CD14-positive monocyte (primary cell): ENCODE measurements around the gene CMTM6. TPM values are rescaled to one million over a fixed set of nuclear protein-coding genes. Genes with fewer than 3 reads are reported as not detected.
A peak's percentile ranks its signal among the peaks of the same experiment; 100 is the strongest.

Source experiments
- DNase-seq, 3 donors: peaks; one replicate each; pipeline ENCODE4 v3.0.0-alpha.2; 2011 to 2022
- H2AFZ ChIP-seq: 2 replicates; pipeline ENCODE4 v1.6.0; 2012; ENCODE audit warnings: mild to moderate bottlenecking, low read depth, low read length, inconsistent platforms; ENCODE audit not compliant: insufficient read depth, poor library complexity, severe bottlenecking
- H3K27ac ChIP-seq, 2 donors: 1 replicate in 1 of 2; 2 replicates in 1 of 2; pipeline ENCODE4 v1.5.1; 2012 to 2013; ENCODE audit warnings: low read length in 2 of 2, control low read depth in 1 of 2, inconsistent platforms in 1 of 2, low read depth in 1 of 2, mild to moderate bottlenecking in 1 of 2
- H3K27me3 ChIP-seq, 2 donors: one replicate each; pipeline versions ENCODE4 v1.6.0 to v1.6.1; 2011 to 2013; ENCODE audit warnings: low read length in 2 of 2; ENCODE audit not compliant: control insufficient read depth in 2 of 2, insufficient read depth in 2 of 2
- H3K36me3 ChIP-seq, 2 donors: replicated peaks in 1 of 2; 1 replicate in 1 of 2; 2 replicates in 1 of 2; pipeline versions ENCODE4 v1.5.1 to v1.6.1; 2012 to 2013; ENCODE audit warnings: low read length in 2 of 2, control low read depth in 1 of 2, inconsistent platforms in 1 of 2, mild to moderate bottlenecking in 1 of 2; ENCODE audit not compliant: insufficient read depth in 2 of 2, control insufficient read depth in 1 of 2
- H3K4me1 ChIP-seq, 2 donors: 1 replicate in 1 of 2; 2 replicates in 1 of 2; pipeline versions ENCODE4 v1.5.1 to v1.6.1; 2012 to 2013; ENCODE audit warnings: low read length in 2 of 2, control low read depth in 1 of 2, inconsistent platforms in 1 of 2, mild to moderate bottlenecking in 1 of 2, moderate library complexity in 1 of 2; ENCODE audit not compliant: insufficient read depth in 2 of 2, control insufficient read depth in 1 of 2
- H3K4me2 ChIP-seq: replicated peaks from 2 replicates; pipeline ENCODE3; 2012; ENCODE audit warnings: low read length, moderate library complexity, mild to moderate bottlenecking; ENCODE audit not compliant: poor library complexity, severe bottlenecking; ENCODE audit errors: extremely low read depth
- H3K4me3 ChIP-seq, 3 experiments: fragments of 200-600 bp in 1 of 3; sonication (generic) in 1 of 3; replicated peaks in 1 of 3; 1 replicate in 2 of 3; 2 replicates in 1 of 3; pipeline ENCODE4 v1.5.1; 2011 to 2013; ENCODE audit warnings: low read length in 3 of 3, mild to moderate bottlenecking in 3 of 3, control low read depth in 2 of 3, low read depth in 2 of 3, inconsistent platforms in 1 of 3, moderate library complexity in 1 of 3
- H3K79me2 ChIP-seq: 2 replicates; pipeline ENCODE4 v1.6.0; 2012; ENCODE audit warnings: mild to moderate bottlenecking, control low read depth, inconsistent platforms, low read length, moderate library complexity; ENCODE audit not compliant: insufficient read depth
- H3K9ac ChIP-seq: 2 replicates; pipeline ENCODE4 v1.6.0; 2017; ENCODE audit warnings: low read length, mild to moderate bottlenecking; ENCODE audit not compliant: insufficient read depth, poor library complexity, severe bottlenecking
- H3K9me3 ChIP-seq, 2 donors: replicated peaks in 1 of 2; 1 replicate in 1 of 2; 2 replicates in 1 of 2; pipeline versions ENCODE4 v1.5.1 to v1.6.1; 2012 to 2013; ENCODE audit warnings: low read length in 2 of 2, control low read depth in 1 of 2; ENCODE audit not compliant: control insufficient read depth in 1 of 2, insufficient read depth in 1 of 2
- H4K20me1 ChIP-seq: 2 replicates; pipeline ENCODE4 v1.6.0; 2012; ENCODE audit warnings: mild to moderate bottlenecking, low read length, control low read depth, moderate library complexity; ENCODE audit not compliant: insufficient read depth
- H3K27ac Mint-ChIP-seq, 7 donors: one replicate each; pipeline ENCODE4 v1.8.0; 2020; ENCODE audit warnings: mild to moderate bottlenecking in 7 of 7, mixed read lengths in 7 of 7, moderate library complexity in 6 of 7, inconsistent platforms in 2 of 7
- H3K27me3 Mint-ChIP-seq, 3 donors: one replicate each; pipeline ENCODE4 v1.8.0; 2021 to 2022; ENCODE audit warnings: low read depth in 3 of 3, mild to moderate bottlenecking in 3 of 3, mixed read lengths in 3 of 3, moderate library complexity in 3 of 3, inconsistent platforms in 1 of 3
- H3K36me3 Mint-ChIP-seq, 2 donors: one replicate each; pipeline ENCODE4 v1.8.0; 2020; ENCODE audit warnings: mixed read lengths in 2 of 2, inconsistent platforms in 1 of 2, mild to moderate bottlenecking in 1 of 2
- H3K4me1 Mint-ChIP-seq: one replicate; pipeline ENCODE4 v1.8.0; 2020; ENCODE audit warnings: mild to moderate bottlenecking, mixed read lengths
- H3K4me3 Mint-ChIP-seq, 2 donors: one replicate each; pipeline ENCODE4 v1.8.0; 2020; ENCODE audit warnings: mild to moderate bottlenecking in 2 of 2, mixed read lengths in 2 of 2, moderate library complexity in 1 of 2
- H3K9me3 Mint-ChIP-seq, 7 donors: one replicate each; pipeline ENCODE4 v1.8.0; 2020 to 2022; ENCODE audit warnings: mixed read lengths in 7 of 7, mild to moderate bottlenecking in 6 of 7, moderate library complexity in 6 of 7, inconsistent platforms in 2 of 7
- WGBS: methylation state at CpG from one replicate; pipeline ENCODE4 v1.1.5; 2013; ENCODE audit warnings: missing lambda C conversion rate; ENCODE audit not compliant: insufficient coverage; 5-methylcytosine and 5-hydroxymethylcytosine counted together
- intact Hi-C, 2 donors: fragments of 100-400 bp; cut with micrococcal nuclease; formaldehyde crosslinking; loops; one replicate each; pipeline versions ENCODE4 v1.15.0 to v1.15.1; 2023
- polyA plus RNA-seq, 3 donors: library from polyadenylated mRNA; depleted of rRNA in 1 of 3; unstranded in 2 of 3; stranded (reverse) in 1 of 3; fragments of 300-500 nt in 2 of 3; fragments of >200 nt in 1 of 3; fragmentation: Illumina TruSeq in 2 of 3; gene quantifications; 1 replicate in 2 of 3; 2 replicates in 1 of 3; pipeline ENCODE4 v1.2.3, GENCODE V29; 2012 to 2021
- TF ChIP-seq, protein P1 (sequence below): fragments of 200-600 bp; IDR thresholded peaks from one replicate; pipeline ENCODE4 v1.8.0; 2022; ENCODE audit warnings: antibody characterized with exemption, mild to moderate bottlenecking

Gene CMTM6
- polyA plus RNA-seq, 3 donors: 40.0 to 210 (median 190) TPM

DNA sequence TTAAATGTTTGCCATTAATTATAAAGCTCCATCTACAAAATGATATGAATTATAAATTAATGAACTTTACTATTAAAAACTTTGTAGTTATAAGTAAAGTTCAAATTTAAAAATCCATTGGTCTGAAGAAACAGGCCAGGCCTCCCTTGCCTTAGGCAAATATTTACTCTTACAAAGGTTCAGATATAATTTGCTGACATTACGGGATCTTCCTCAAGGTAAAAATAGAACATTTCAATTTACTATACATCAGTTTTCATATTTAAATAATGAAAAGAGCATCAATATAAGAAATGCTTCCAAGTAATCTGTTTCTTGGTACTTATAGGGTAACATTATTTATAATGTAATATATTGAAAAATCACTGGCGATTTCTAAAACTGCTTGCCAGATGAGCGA lies 3.7 kb downstream of the CMTM6 start:
- Histone ChIP-seq H3K4me1 (peaks cover 47 to 63% of the 10 kb centered on the region in 2 donors), H3K27me3 (no peaks in the 10 kb centered on the region), H2AFZ (no peak overlapping the region), H3K36me3 (peaks cover 0 to 14% of the 10 kb centered on the region in 2 donors), H3K27ac (peak overlapping the region; percentile 61 to 81), H3K9me3 (no peaks in the 10 kb centered on the region), H3K9ac (no peak overlapping the region), H4K20me1 (peaks cover 75% of the 10 kb centered on the region), H3K4me2 (peak overlapping the region; percentile 77), H3K79me2 (peaks cover 89% of the 10 kb centered on the region), H3K4me3 (peak overlapping the region in 1 of 3 experiments; percentile 57)
- H3K9me3 Mint-ChIP-seq: no peaks in the 10 kb centered on the region
- intact Hi-C loops: no loop called here
- 100% methylated on average over 2 of the region's 3 CpGs for WGBS
- H3K27ac Mint-ChIP-seq: peak overlapping the region in 3 of 7 donors; percentile 85 to 90 (median 90)
- no peaks in the 10 kb centered on the region for H3K27me3 Mint-ChIP-seq
- H3K4me3 Mint-ChIP-seq: no peak overlapping the region
- TF ChIP-seq, protein P1, sequence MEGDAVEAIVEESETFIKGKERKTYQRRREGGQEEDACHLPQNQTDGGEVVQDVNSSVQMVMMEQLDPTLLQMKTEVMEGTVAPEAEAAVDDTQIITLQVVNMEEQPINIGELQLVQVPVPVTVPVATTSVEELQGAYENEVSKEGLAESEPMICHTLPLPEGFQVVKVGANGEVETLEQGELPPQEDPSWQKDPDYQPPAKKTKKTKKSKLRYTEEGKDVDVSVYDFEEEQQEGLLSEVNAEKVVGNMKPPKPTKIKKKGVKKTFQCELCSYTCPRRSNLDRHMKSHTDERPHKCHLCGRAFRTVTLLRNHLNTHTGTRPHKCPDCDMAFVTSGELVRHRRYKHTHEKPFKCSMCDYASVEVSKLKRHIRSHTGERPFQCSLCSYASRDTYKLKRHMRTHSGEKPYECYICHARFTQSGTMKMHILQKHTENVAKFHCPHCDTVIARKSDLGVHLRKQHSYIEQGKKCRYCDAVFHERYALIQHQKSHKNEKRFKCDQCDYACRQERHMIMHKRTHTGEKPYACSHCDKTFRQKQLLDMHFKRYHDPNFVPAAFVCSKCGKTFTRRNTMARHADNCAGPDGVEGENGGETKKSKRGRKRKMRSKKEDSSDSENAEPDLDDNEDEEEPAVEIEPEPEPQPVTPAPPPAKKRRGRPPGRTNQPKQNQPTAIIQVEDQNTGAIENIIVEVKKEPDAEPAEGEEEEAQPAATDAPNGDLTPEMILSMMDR: no peak
- no peak for DNase-seq
- peaks cover 61% of the 10 kb centered on the region for H3K4me1 Mint-ChIP-seq
- peaks cover 14 to 37% of the 10 kb centered on the region in 2 donors for H3K36me3 Mint-ChIP-seq

DNA sequence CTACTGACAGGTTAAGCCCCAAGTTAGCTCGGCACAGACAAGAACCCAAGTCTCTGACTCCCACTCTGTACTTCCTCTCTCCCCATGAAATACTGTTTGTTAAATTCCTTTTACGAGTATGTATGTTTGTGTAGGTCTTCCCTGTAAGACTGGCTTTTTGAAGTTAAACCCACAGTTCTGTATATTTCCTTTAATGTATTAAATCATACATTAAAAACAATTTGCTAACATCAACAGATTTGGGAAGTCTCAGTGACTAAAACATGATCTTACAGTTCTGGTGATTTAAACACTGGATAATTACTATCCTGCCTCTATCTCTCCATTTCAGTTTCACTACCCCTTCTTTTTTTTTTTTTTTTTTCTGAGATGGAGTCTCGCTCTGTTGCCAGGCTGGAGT lies 4.4 kb downstream of the CMTM6 start:
- Mint-ChIP-seq H3K36me3 (peaks cover 14 to 37% of the 10 kb centered on the region in 2 donors), H3K9me3 (no peaks in the 10 kb centered on the region), H3K27me3 (no peaks in the 10 kb centered on the region), H3K27ac (peak overlapping the region; percentile 85 to 93 (median 90)), H3K4me3 (peak overlapping the region; percentile 68 to 71), H3K4me1 (peaks cover 60% of the 10 kb centered on the region)
- peak overlapping the region; percentile 77 for H3K4me2 ChIP-seq
- H3K36me3 ChIP-seq: peaks cover 0 to 20% of the 10 kb centered on the region in 2 donors
- H4K20me1 ChIP-seq: peaks cover 83% of the 10 kb centered on the region
- no CpG with 5 or more reads among the region's 3 CpGs for WGBS
- intact Hi-C loops: no loop called here
- no peak overlapping the region for H2AFZ ChIP-seq
- peak; percentile 18 to 55 (median 47) for DNase-seq
- TF ChIP-seq, protein P1: no peak
- H3K4me1 ChIP-seq: peaks cover 45 to 69% of the 10 kb centered on the region in 2 donors
- H3K4me3 ChIP-seq: peak overlapping the region in 2 of 3 experiments; percentile 2 to 57
- no peaks in the 10 kb centered on the region for H3K27me3 ChIP-seq
- no peaks in the 10 kb centered on the region for H3K9me3 ChIP-seq
- H3K79me2 ChIP-seq: peaks cover 97% of the 10 kb centered on the region
- peak overlapping the region; percentile 61 to 81 for H3K27ac ChIP-seq
- no peak overlapping the region for H3K9ac ChIP-seq
